H1 (cell line): Measurements from ENCODE around the gene S1PR3.

Source experiments
- CHD1 ChIP-seq: IDR thresholded peaks from 2 replicates; pipeline ENCODE4 v1.6.1; 2012; ENCODE audit warnings: low read depth, low read length, improper control_type of control experiment
- CTCF ChIP-seq, 3 experiments: IDR thresholded peaks; 1 replicate in 2 of 3; 2 replicates in 1 of 3; pipeline versions ENCODE4 v1.5.1 to v1.6.1; 2011; ENCODE audit warnings: low read length in 3 of 3, mild to moderate bottlenecking in 3 of 3, inconsistent platforms in 2 of 3, low read depth in 1 of 3, moderate library complexity in 1 of 3; ENCODE audit not compliant: insufficient read depth in 1 of 3; ENCODE audit errors: control extremely low read depth in 1 of 3
- EP300 ChIP-seq, 2 experiments: IDR thresholded peaks; 1 replicate in 1 of 2; 2 replicates in 1 of 2; pipeline ENCODE4 v1.6.1; 2011 to 2012; ENCODE audit warnings: low read depth in 2 of 2, low read length in 2 of 2, mild to moderate bottlenecking in 2 of 2, borderline replicate concordance in 1 of 2, inconsistent platforms in 1 of 2, moderate library complexity in 1 of 2
- EZH2 ChIP-seq: fragments of 200-600 bp; sonication (generic); IDR thresholded peaks from 2 replicates; pipeline ENCODE4 v1.7.1; 2012; ENCODE audit warnings: low read depth, mild to moderate bottlenecking, moderate library complexity, low read length, inconsistent platforms; ENCODE audit not compliant: severe bottlenecking
- GABPA ChIP-seq: IDR thresholded peaks from 2 replicates; pipeline ENCODE4 v1.6.1; 2011; ENCODE audit warnings: mild to moderate bottlenecking, low read length, moderate library complexity, borderline replicate concordance; ENCODE audit not compliant: insufficient read depth
- NRF1 ChIP-seq: IDR thresholded peaks from 2 replicates; pipeline ENCODE4 v1.6.1; 2011; ENCODE audit warnings: mild to moderate bottlenecking, low read depth, low read length, improper control_type of control experiment
- POLR2A ChIP-seq, 2 experiments: IDR thresholded peaks; 1 replicate in 1 of 2; 2 replicates in 1 of 2; pipeline ENCODE4 v1.6.1; 2011; ENCODE audit warnings: low read depth in 2 of 2, low read length in 2 of 2, mild to moderate bottlenecking in 2 of 2; ENCODE audit errors: control extremely low read depth in 1 of 2
- POLR2AphosphoS5 ChIP-seq: IDR thresholded peaks from 2 replicates; pipeline ENCODE4 v1.6.1; 2011; ENCODE audit warnings: low read depth, low read length
- RFX5 ChIP-seq: IDR thresholded peaks from 2 replicates; pipeline ENCODE4 v1.6.1; 2011; ENCODE audit warnings: low read depth, low read length, improper control_type of control experiment, borderline replicate concordance
- SUZ12 ChIP-seq: fragments of 200-600 bp; sonication (generic); IDR thresholded peaks from 2 replicates; pipeline ENCODE4 v1.6.1; 2012; ENCODE audit warnings: mild to moderate bottlenecking, inconsistent platforms, low read length, moderate library complexity, mixed read lengths
- USF2 ChIP-seq: IDR thresholded peaks from 2 replicates; pipeline ENCODE4 v1.6.1; 2011; ENCODE audit warnings: low read length, improper control_type of control experiment
- TF ChIP-seq, protein P1 (sequence below): IDR thresholded peaks from 2 replicates; pipeline ENCODE4 v1.6.1; 2012; ENCODE audit warnings: inconsistent platforms

DNA sequence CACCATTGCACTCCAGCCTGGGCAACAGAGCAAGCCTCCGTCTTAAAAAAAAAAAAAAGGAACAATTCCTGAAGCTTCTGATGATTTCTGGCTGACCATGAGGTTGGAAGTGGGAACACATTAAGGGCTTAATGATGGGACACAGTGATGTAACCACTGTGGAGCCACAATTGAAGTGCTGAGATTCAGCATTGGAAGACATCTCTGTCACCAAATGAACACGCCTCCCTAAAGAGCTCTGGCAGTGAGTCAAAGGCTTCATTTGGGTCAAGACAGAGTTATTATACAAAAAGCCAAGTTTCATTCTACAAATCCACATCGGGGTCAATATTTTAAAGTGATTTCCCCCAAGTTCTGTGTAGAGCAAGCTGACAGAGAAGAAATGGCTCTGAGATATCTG lies 4.5 kb upstream of the S1PR3 start:
- TF ChIP-seq POLR2AphosphoS5 (no peak), CTCF (IDR thresholded peaks at IDR 0.05; ENCODE audit: control extremely low read depth in 1 of 3, insufficient read depth in 1 of 3, low read depth in 1 of 3, low read length in 3 of 3) (no peak), POLR2A (IDR thresholded peaks at IDR 0.05; ENCODE audit: control extremely low read depth in 1 of 2, low read depth in 2 of 2, low read length in 2 of 2) (no peak), SUZ12 (no peak), RFX5 (no peak), USF2 (no peak), CHD1 (no peak), EZH2 (no peak), EP300 (IDR thresholded peaks at IDR 0.05; ENCODE audit: borderline replicate concordance in 1 of 2, low read depth in 2 of 2, low read length in 2 of 2) (no peak), NRF1 (no peak), GABPA (no peak)
- TF ChIP-seq, protein P1, sequence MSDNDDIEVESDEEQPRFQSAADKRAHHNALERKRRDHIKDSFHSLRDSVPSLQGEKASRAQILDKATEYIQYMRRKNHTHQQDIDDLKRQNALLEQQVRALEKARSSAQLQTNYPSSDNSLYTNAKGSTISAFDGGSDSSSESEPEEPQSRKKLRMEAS = no peak
